ENCODE data around the gene BCL11B. TPM values are rescaled to one million over a fixed set of nuclear protein-coding genes. Genes with fewer than 3 reads are reported as not detected.

Gene BCL11B
- total RNA-seq, 1 donor from 2014 or later, result 1.3 TPM

- no peaks in the 10 kb centered on the region for H3K79me2 ChIP-seq (ENCODE audit: low read depth)
- H3K27me3 ChIP-seq, result no peaks in the 10 kb centered on the region
- Mint-ChIP-seq H3K9me3 (peaks cover 2% of the 10 kb centered on the region), H3K4me1 (peaks cover 11% of the 10 kb centered on the region), H3K36me3 (no peaks in the 10 kb centered on the region), H3K4me3 (no peak overlapping the region), H3K27me3 (ENCODE audit: insufficient read depth, low read depth) (peaks cover 12% of the 10 kb centered on the region), H3K27ac (peak overlapping the region; percentile 79)
- H3K9me3 ChIP-seq (ENCODE audit: low read depth), result no peaks in the 10 kb centered on the region
- H3F3A ChIP-seq (ENCODE audit: low read depth), result no peaks in the 10 kb centered on the region
- no peak overlapping the region for H2AFZ ChIP-seq (replicated peaks)
- no peak overlapping the region for H3K4me3 ChIP-seq
- no peaks in the 10 kb centered on the region for H4K20me1 ChIP-seq (ENCODE audit: low read depth)
- no peak for TF ChIP-seq EZH2 (IDR thresholded peaks at IDR 0.05)
- no peak for TF ChIP-seq EZH2phosphoT487 (IDR thresholded peaks at IDR 0.05)
- no peak for TF ChIP-seq CTCF (IDR thresholded peaks at IDR 0.05)
- H3K9ac ChIP-seq, result no peak overlapping the region
- H3K36me3 ChIP-seq, result no peaks in the 10 kb centered on the region
- H3K4me1 ChIP-seq, result no peaks in the 10 kb centered on the region
- DNase-seq (ENCODE audit: low spot score), result no peak
- no peak overlapping the region for H3K27ac ChIP-seq
- H3K4me2 ChIP-seq, result no peak overlapping the region
These were observed 149.4 kb downstream of the BCL11B start for GRCh38 chr14:99122521-99123125.

GRCh38 chr14:99121319-99121875 is 150.6 kb downstream of the BCL11B start:
- Histone ChIP-seq H3K4me3 (no peak overlapping the region), H3K9ac (no peak overlapping the region), H4K20me1 (ENCODE audit: low read depth) (no peaks in the 10 kb centered on the region), H3K9me3 (ENCODE audit: low read depth) (no peaks in the 10 kb centered on the region), H3K27ac (no peak overlapping the region), H3K4me2 (no peak overlapping the region), H3K27me3 (no peaks in the 10 kb centered on the region), H3K36me3 (no peaks in the 10 kb centered on the region), H3K79me2 (ENCODE audit: low read depth) (no peaks in the 10 kb centered on the region), H2AFZ (replicated peaks) (no peak overlapping the region), H3K4me1 (no peaks in the 10 kb centered on the region), H3F3A (ENCODE audit: low read depth) (no peaks in the 10 kb centered on the region)
- TF ChIP-seq CTCF (IDR thresholded peaks at IDR 0.05) (no peak), EZH2phosphoT487 (IDR thresholded peaks at IDR 0.05) (no peak), EZH2 (IDR thresholded peaks at IDR 0.05) (no peak)
- no peak for DNase-seq (ENCODE audit: low spot score)
- H3K27ac Mint-ChIP-seq, result no peak overlapping the region
- H3K4me3 Mint-ChIP-seq, result no peak overlapping the region
- H3K27me3 Mint-ChIP-seq (ENCODE audit: insufficient read depth, low read depth), result peaks cover 12% of the 10 kb centered on the region
- H3K4me1 Mint-ChIP-seq, result peaks cover 6% of the 10 kb centered on the region
- H3K36me3 Mint-ChIP-seq, result no peaks in the 10 kb centered on the region
- peaks cover 2% of the 10 kb centered on the region for H3K9me3 Mint-ChIP-seq

- Mint-ChIP-seq H3K4me3 (no peak overlapping the region), H3K4me1 (peaks cover 6% of the 10 kb centered on the region), H3K27me3 (ENCODE audit: insufficient read depth, low read depth) (peaks cover 12% of the 10 kb centered on the region), H3K27ac (no peak overlapping the region), H3K36me3 (no peaks in the 10 kb centered on the region), H3K9me3 (peaks cover 2% of the 10 kb centered on the region)
- no peak for DNase-seq (ENCODE audit: low spot score)
- TF ChIP-seq EZH2 (IDR thresholded peaks at IDR 0.05) (no peak), EZH2phosphoT487 (IDR thresholded peaks at IDR 0.05) (no peak), CTCF (IDR thresholded peaks at IDR 0.05) (no peak)
- no peaks in the 10 kb centered on the region for H3K27me3 ChIP-seq
- H3K36me3 ChIP-seq, result no peaks in the 10 kb centered on the region
- H3K4me1 ChIP-seq, result no peaks in the 10 kb centered on the region
- H4K20me1 ChIP-seq (ENCODE audit: low read depth), result no peaks in the 10 kb centered on the region
- no peak overlapping the region for H3K4me2 ChIP-seq
- H3K9ac ChIP-seq, result no peak overlapping the region
- no peak overlapping the region for H3K4me3 ChIP-seq
- H2AFZ ChIP-seq (replicated peaks), result no peak overlapping the region
- no peaks in the 10 kb centered on the region for H3K79me2 ChIP-seq (ENCODE audit: low read depth)
- no peak overlapping the region for H3K27ac ChIP-seq
- H3F3A ChIP-seq (ENCODE audit: low read depth), result no peaks in the 10 kb centered on the region
- no peaks in the 10 kb centered on the region for H3K9me3 ChIP-seq (ENCODE audit: low read depth)
These were observed 151.3 kb downstream of the BCL11B start for GRCh38 chr14:99120526-99121318.

All from neural progenitor cell (in vitro differentiated cells).